Measurements from ENCODE around the gene XYLT1. TPM values are rescaled to one million over a fixed set of nuclear protein-coding genes. Genes with fewer than 3 reads are reported as not detected.

Gene XYLT1
- total RNA-seq, 1 donor from 2014 or later: under 0.01 TPM

DNA sequence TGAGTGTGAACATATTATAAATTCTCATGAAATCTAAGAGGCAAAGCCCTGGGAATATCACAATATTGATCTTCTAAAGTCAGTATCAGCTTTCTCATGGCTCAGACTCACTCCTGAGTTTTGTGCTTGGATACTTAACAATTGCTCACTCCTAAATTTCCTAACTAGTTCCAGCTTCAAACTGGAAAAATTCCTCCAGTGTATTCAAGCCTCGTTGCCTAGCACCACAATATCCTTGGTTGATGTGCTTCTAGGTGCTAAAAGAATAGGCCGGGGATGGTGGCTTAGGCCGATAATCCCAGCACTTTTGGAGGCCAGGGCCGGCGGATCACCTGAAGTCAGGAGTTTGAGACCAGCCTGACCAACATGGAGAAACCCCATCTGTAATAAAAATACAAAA, 62.5 kb downstream of the XYLT1 start:
- no peaks in the 10 kb centered on the region for H3K36me3 ChIP-seq (ENCODE audit: control insufficient read depth, insufficient read depth, low read length)
- no peak for FAIRE-seq
- TF ChIP-seq, protein P1, sequence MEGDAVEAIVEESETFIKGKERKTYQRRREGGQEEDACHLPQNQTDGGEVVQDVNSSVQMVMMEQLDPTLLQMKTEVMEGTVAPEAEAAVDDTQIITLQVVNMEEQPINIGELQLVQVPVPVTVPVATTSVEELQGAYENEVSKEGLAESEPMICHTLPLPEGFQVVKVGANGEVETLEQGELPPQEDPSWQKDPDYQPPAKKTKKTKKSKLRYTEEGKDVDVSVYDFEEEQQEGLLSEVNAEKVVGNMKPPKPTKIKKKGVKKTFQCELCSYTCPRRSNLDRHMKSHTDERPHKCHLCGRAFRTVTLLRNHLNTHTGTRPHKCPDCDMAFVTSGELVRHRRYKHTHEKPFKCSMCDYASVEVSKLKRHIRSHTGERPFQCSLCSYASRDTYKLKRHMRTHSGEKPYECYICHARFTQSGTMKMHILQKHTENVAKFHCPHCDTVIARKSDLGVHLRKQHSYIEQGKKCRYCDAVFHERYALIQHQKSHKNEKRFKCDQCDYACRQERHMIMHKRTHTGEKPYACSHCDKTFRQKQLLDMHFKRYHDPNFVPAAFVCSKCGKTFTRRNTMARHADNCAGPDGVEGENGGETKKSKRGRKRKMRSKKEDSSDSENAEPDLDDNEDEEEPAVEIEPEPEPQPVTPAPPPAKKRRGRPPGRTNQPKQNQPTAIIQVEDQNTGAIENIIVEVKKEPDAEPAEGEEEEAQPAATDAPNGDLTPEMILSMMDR (IDR thresholded peaks at IDR 0.05; ENCODE audit: insufficient read depth, low read length, severe bottlenecking): no peak

DNA sequence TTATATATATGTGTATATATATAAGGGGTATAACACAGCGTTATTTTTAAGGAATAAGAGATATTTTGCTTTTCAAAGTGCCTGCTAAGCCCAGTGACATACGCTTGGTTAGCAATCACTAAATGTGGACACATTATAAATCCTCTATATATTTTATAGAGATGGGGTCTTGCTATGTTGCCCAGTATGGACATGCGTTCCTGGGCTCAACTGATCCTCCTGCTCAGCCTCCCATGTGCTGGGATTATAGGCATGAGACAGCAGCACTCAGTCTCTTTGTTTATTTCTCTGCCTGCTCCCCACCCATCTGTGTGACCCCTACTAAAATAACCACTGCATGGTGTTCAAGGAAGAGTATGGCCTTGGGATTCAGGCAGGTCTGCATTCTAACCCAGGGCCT, 63.4 kb downstream of the XYLT1 start:
- FAIRE-seq: no peak
- TF ChIP-seq, protein P1 (IDR thresholded peaks at IDR 0.05; ENCODE audit: insufficient read depth, low read length, severe bottlenecking): no peak

More for the DNA sequence above, 62.5 kb downstream of the XYLT1 start:
- Histone ChIP-seq H3K27me3 (ENCODE audit: control insufficient read depth, insufficient read depth, low read length) (no peaks in the 10 kb centered on the region), H3K4me3 (ENCODE audit: low read depth, low read length) (no peak overlapping the region)
- no peak for DNase-seq (ENCODE audit: low read depth)

GRCh38 chr16:17404941-17405689, 65.6 kb downstream of the XYLT1 start:
- Histone ChIP-seq H3K4me3 (ENCODE audit: low read depth, low read length) (no peak overlapping the region), H3K36me3 (ENCODE audit: control insufficient read depth, insufficient read depth, low read length) (no peaks in the 10 kb centered on the region), H3K27me3 (ENCODE audit: control insufficient read depth, insufficient read depth, low read length) (no peaks in the 10 kb centered on the region)
- no peak for DNase-seq (ENCODE audit: low read depth)
- FAIRE-seq: no peak
- TF ChIP-seq, protein P1 (IDR thresholded peaks at IDR 0.05; ENCODE audit: insufficient read depth, low read length, severe bottlenecking): no peak

More for the DNA sequence above, 63.4 kb downstream of the XYLT1 start:
- H3K27me3 ChIP-seq (ENCODE audit: control insufficient read depth, insufficient read depth, low read length): no peaks in the 10 kb centered on the region
- no peaks in the 10 kb centered on the region for H3K36me3 ChIP-seq (ENCODE audit: control insufficient read depth, insufficient read depth, low read length)
- DNase-seq (ENCODE audit: low read depth): no peak
- no peak overlapping the region for H3K4me3 ChIP-seq (ENCODE audit: low read depth, low read length)

GRCh38 chr16:17403859-17404545, 66.8 kb downstream of the XYLT1 start:
- TF ChIP-seq, protein P1 (IDR thresholded peaks at IDR 0.05; ENCODE audit: insufficient read depth, low read length, severe bottlenecking): no peak
- FAIRE-seq: no peak
- H3K27me3 ChIP-seq (ENCODE audit: control insufficient read depth, insufficient read depth, low read length): no peaks in the 10 kb centered on the region

DNA sequence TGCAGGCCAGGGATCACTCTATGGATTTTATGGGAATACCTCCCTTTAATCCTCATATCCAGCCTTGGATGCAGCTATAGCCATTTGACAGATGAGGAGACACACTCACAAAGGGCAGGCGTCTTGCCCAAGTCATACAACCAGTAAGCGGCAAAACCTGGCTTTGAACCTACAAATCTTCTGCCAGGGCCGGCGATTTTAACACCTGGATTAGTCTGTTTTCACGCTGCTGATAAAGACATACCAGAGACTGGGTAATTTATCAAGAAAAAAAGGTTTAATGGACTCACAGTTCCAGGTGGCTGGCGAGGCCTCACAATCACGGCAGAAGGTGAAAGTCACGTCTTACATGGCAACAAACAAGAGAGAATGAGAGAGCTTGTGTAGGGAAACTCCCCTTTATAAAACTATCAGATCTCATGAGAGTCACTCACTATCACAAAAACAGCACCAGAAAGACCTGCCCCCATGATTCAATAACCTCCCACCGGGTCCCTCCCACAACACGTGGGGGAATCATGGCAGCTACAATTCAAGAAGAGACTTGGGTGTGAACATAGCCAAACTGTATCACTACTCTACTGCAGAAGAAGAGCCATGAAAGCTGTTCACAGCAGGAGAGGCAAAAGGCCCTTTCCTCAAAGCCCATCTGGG, 67.5 kb downstream of the XYLT1 start:
- no peak overlapping the region for H3K4me3 ChIP-seq (ENCODE audit: low read depth, low read length)
- no peaks in the 10 kb centered on the region for H3K27me3 ChIP-seq (ENCODE audit: control insufficient read depth, insufficient read depth, low read length)
- DNase-seq (ENCODE audit: low read depth) (no peak), FAIRE-seq (no peak)
- TF ChIP-seq, protein P1 (IDR thresholded peaks at IDR 0.05; ENCODE audit: insufficient read depth, low read length, severe bottlenecking): no peak
- H3K36me3 ChIP-seq (ENCODE audit: control insufficient read depth, insufficient read depth, low read length): no peaks in the 10 kb centered on the region

More at GRCh38 chr16:17403859-17404545, 66.8 kb downstream of the XYLT1 start:
- H3K4me3 ChIP-seq (ENCODE audit: low read depth, low read length): no peak overlapping the region
- no peaks in the 10 kb centered on the region for H3K36me3 ChIP-seq (ENCODE audit: control insufficient read depth, insufficient read depth, low read length)
- DNase-seq (ENCODE audit: low read depth): no peak

Data from bronchial epithelial cell (primary cell).